HAP-1 (cell line): ENCODE results near the gene ORC5.

ENCODE experiments used
- DNase-seq, 2 experiments: peaks; one replicate each; pipeline ENCODE4 v3.0.0-alpha.2; 2016 to 2020; ENCODE audit warnings: low spot score in 2 of 2
- H3K27me3 ChIP-seq: fragments of 250-450 bp; sonication (Bioruptor Pico); 2 replicates; pipeline ENCODE4 v1.5.1; 2020; ENCODE audit warnings: low read depth, mild to moderate bottlenecking, moderate library complexity
- H3K36me3 ChIP-seq: fragments of 250-450 bp; sonication (Bioruptor Pico); replicated peaks from 2 replicates; pipeline ENCODE4 v1.5.1; 2020; ENCODE audit warnings: mild to moderate bottlenecking
- H3K4me1 ChIP-seq: fragments of 250-450 bp; sonication (Bioruptor Pico); 2 replicates; pipeline ENCODE4 v1.5.1; 2020; ENCODE audit warnings: mild to moderate bottlenecking
- H3K4me3 ChIP-seq: fragments of 250-450 bp; sonication (Bioruptor Pico); 2 replicates; pipeline ENCODE4 v1.5.1; 2020; ENCODE audit warnings: mild to moderate bottlenecking, moderate library complexity
- H3K9me3 ChIP-seq: fragments of 250-450 bp; sonication (Bioruptor Pico); 2 replicates; pipeline ENCODE4 v1.5.1; 2020; ENCODE audit warnings: mild to moderate bottlenecking, moderate library complexity
- in situ Hi-C: fragments of 300-500 bp; cut with MboI; formaldehyde crosslinking; loops from 3 replicates; pipeline ENCODE4 v1.14.3; 2020; ENCODE audit warnings: low sequenced_read_pairs, inconsistent platforms, mixed read lengths

ORC5 gene

DNA sequence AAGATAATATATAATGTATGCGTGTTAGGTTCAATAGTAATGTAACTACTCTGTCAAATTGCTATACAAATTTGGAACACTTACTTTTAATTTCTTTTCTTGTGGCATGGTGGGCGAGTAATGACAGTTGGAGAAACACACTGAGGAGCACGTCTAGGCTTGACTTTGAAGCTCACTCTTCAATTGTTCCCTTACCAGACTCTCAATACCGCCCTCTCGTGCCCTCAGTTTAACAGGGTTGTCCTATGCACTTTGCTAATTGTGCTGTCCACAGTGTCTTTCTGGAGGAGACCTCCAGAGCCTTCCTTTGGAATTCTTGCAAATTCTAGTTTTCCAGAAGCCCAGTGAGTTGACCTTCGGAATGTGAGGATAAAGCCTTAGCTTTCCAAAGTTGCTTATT, 111.1 kb downstream of the ORC5 start:
- Histone ChIP-seq H3K36me3 (no peaks in the 10 kb centered on the region), H3K9me3 (no peaks in the 10 kb centered on the region), H3K27me3 (no peaks in the 10 kb centered on the region), H3K4me1 (peaks cover 12% of the 10 kb centered on the region), H3K4me3 (no peak overlapping the region)
- DNase-seq: peak in 1 of 2 experiments; percentile 23
- in situ Hi-C loops: no loop called here

- H3K27me3 ChIP-seq: no peaks in the 10 kb centered on the region
- H3K4me3 ChIP-seq: no peak overlapping the region
- in situ Hi-C loops: no loop called here
- no peaks in the 10 kb centered on the region for H3K9me3 ChIP-seq
- no peak for DNase-seq
- no peaks in the 10 kb centered on the region for H3K36me3 ChIP-seq
- H3K4me1 ChIP-seq: peaks cover 16% of the 10 kb centered on the region
Measured at GRCh38 chr7:104093127-104093526, 114.7 kb downstream of the ORC5 start.

- Histone ChIP-seq H3K36me3 (no peaks in the 10 kb centered on the region), H3K27me3 (no peaks in the 10 kb centered on the region), H3K9me3 (no peaks in the 10 kb centered on the region), H3K4me3 (no peak overlapping the region), H3K4me1 (peaks cover 16% of the 10 kb centered on the region)
- in situ Hi-C loops: no loop called here
- DNase-seq: no peak
Measured at GRCh38 chr7:104091242-104091641, 116.6 kb downstream of the ORC5 start.

- H3K9me3 ChIP-seq: no peaks in the 10 kb centered on the region
- no peak overlapping the region for H3K4me3 ChIP-seq
- no peaks in the 10 kb centered on the region for H3K27me3 ChIP-seq
- in situ Hi-C loops: no loop called here
- no peaks in the 10 kb centered on the region for H3K36me3 ChIP-seq
- DNase-seq: peak; percentile 86 to 96
- peaks cover 16% of the 10 kb centered on the region for H3K4me1 ChIP-seq
Measured at GRCh38 chr7:104089612-104090011, 118.2 kb downstream of the ORC5 start.

DNA sequence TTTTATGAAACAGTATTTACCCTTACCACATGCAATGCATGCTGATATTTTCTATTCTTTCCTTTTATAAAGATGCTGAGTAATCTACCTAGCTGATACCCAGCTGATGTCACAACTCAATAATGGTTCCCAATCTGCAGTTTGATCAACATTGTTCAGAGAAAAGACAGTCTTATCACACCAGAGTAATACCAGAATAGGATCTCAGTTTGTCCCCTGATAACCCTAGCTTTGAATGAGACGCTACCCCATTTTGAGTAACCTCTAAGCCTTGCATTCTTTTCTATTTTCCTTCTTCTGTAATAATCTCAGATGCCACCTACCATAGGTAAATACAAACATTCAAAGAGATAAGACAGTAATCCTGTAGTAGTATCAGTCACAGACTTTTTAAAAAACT, 118.8 kb downstream of the ORC5 start:
- H3K4me3 ChIP-seq: no peak overlapping the region
- peaks cover 16% of the 10 kb centered on the region for H3K4me1 ChIP-seq
- in situ Hi-C loops: no loop called here
- peaks cover 4% of the 10 kb centered on the region; the same call in 1 of the 2 replicates for H3K9me3 ChIP-seq
- H3K36me3 ChIP-seq: no peaks in the 10 kb centered on the region
- no peaks in the 10 kb centered on the region for H3K27me3 ChIP-seq
- DNase-seq: no peak
